ENCODE data around the gene ALS2.
"Not testable (repeated sequence)": the region's sequence is repeated elsewhere in the genome, so short reads cannot be mapped to it uniquely, and the experiment has no call there.

ALS2 gene

GRCh38 chr2:201807452-201807999 lies 26.8 kb upstream of the ALS2 start:
- Histone ChIP-seq H3K27ac (ENCODE audit: low read depth, low read length) (no peak overlapping the region), H3K9ac (ENCODE audit: low read length) (no peak overlapping the region), H3K4me1 (ENCODE audit: control insufficient read depth, insufficient read depth, low read length) (no peaks in the 10 kb centered on the region), H3K36me3 (ENCODE audit: control insufficient read depth, insufficient read depth, low read length) (no peaks in the 10 kb centered on the region), H3K27me3 (ENCODE audit: control insufficient read depth, insufficient read depth, low read length) (no peaks in the 10 kb centered on the region), H3K4me3 (ENCODE audit: low read length) (no peak overlapping the region)

GRCh38 chr2:201806442-201807170 lies 25.9 kb upstream of the ALS2 start, which contains the start of gene CDK15:
Gene CDK15 (plus strand): TSS chr2:201806537. CDS start chr2:201806665, 128 bp downstream.
- no peak within 1 kb of the TSS for H3K9ac ChIP-seq (ENCODE audit: low read length)
- H3K27me3 ChIP-seq (ENCODE audit: control insufficient read depth, insufficient read depth, low read length) = no peaks in the 10 kb centered on the region
- no peaks in the 10 kb centered on the region for H3K36me3 ChIP-seq (ENCODE audit: control insufficient read depth, insufficient read depth, low read length)
- no peak within 1 kb of the TSS for H3K4me3 ChIP-seq (ENCODE audit: low read length)
- peak within 1 kb of the TSS; percentile 15 for H3K27ac ChIP-seq (ENCODE audit: low read depth, low read length)
- H3K4me1 ChIP-seq (ENCODE audit: control insufficient read depth, insufficient read depth, low read length) = no peaks in the 10 kb centered on the region

- not testable (repeated sequence) for H3K27me3 ChIP-seq (ENCODE audit: control insufficient read depth, insufficient read depth, low read length); H3K4me1 ChIP-seq (ENCODE audit: control insufficient read depth, insufficient read depth, low read length); H3K36me3 ChIP-seq (ENCODE audit: control insufficient read depth, insufficient read depth, low read length); H3K9ac ChIP-seq (ENCODE audit: low read length); H3K27ac ChIP-seq (ENCODE audit: low read depth, low read length); H3K4me3 ChIP-seq (ENCODE audit: low read length)
Measured at GRCh38 chr2:201798914-201799285, 18.2 kb upstream of the ALS2 start.

GRCh38 chr2:201798252-201798913 lies 17.6 kb upstream of the ALS2 start:
- Histone ChIP-seq H3K4me3 (ENCODE audit: low read length) (no peak overlapping the region), H3K9ac (ENCODE audit: low read length) (no peak overlapping the region), H3K27ac (ENCODE audit: low read depth, low read length) (no peak overlapping the region), H3K36me3 (ENCODE audit: control insufficient read depth, insufficient read depth, low read length) (no peaks in the 10 kb centered on the region), H3K4me1 (ENCODE audit: control insufficient read depth, insufficient read depth, low read length) (no peaks in the 10 kb centered on the region), H3K27me3 (ENCODE audit: control insufficient read depth, insufficient read depth, low read length) (no peaks in the 10 kb centered on the region)

GRCh38 chr2:201797175-201797840 lies 16.6 kb upstream of the ALS2 start:
- Histone ChIP-seq H3K36me3 (ENCODE audit: control insufficient read depth, insufficient read depth, low read length) (no peaks in the 10 kb centered on the region), H3K27me3 (ENCODE audit: control insufficient read depth, insufficient read depth, low read length) (no peaks in the 10 kb centered on the region), H3K4me3 (ENCODE audit: low read length) (no peak overlapping the region), H3K27ac (ENCODE audit: low read depth, low read length) (no peak overlapping the region), H3K4me1 (ENCODE audit: control insufficient read depth, insufficient read depth, low read length) (no peaks in the 10 kb centered on the region), H3K9ac (ENCODE audit: low read length) (no peak overlapping the region)

GRCh38 chr2:201796478-201796865 lies 15.7 kb upstream of the ALS2 start:
- no peak overlapping the region for H3K27ac ChIP-seq (ENCODE audit: low read depth, low read length)
- H3K36me3 ChIP-seq (ENCODE audit: control insufficient read depth, insufficient read depth, low read length) = no peaks in the 10 kb centered on the region
- no peak overlapping the region for H3K9ac ChIP-seq (ENCODE audit: low read length)
- no peaks in the 10 kb centered on the region for H3K27me3 ChIP-seq (ENCODE audit: control insufficient read depth, insufficient read depth, low read length)
- H3K4me1 ChIP-seq (ENCODE audit: control insufficient read depth, insufficient read depth, low read length) = no peaks in the 10 kb centered on the region
- no peak overlapping the region for H3K4me3 ChIP-seq (ENCODE audit: low read length)

GRCh38 chr2:201795607-201796477 lies 15.1 kb upstream of the ALS2 start:
- Histone ChIP-seq H3K27me3 (ENCODE audit: control insufficient read depth, insufficient read depth, low read length) (no peaks in the 10 kb centered on the region), H3K9ac (ENCODE audit: low read length) (no peak overlapping the region), H3K36me3 (ENCODE audit: control insufficient read depth, insufficient read depth, low read length) (no peaks in the 10 kb centered on the region), H3K4me3 (ENCODE audit: low read length) (no peak overlapping the region), H3K27ac (ENCODE audit: low read depth, low read length) (no peak overlapping the region), H3K4me1 (ENCODE audit: control insufficient read depth, insufficient read depth, low read length) (no peaks in the 10 kb centered on the region)

- H3K9ac ChIP-seq (ENCODE audit: low read length) = no peak overlapping the region
- no peaks in the 10 kb centered on the region for H3K4me1 ChIP-seq (ENCODE audit: control insufficient read depth, insufficient read depth, low read length)
- H3K4me3 ChIP-seq (ENCODE audit: low read length) = no peak overlapping the region
- H3K27me3 ChIP-seq (ENCODE audit: control insufficient read depth, insufficient read depth, low read length) = no peaks in the 10 kb centered on the region
- no peaks in the 10 kb centered on the region for H3K36me3 ChIP-seq (ENCODE audit: control insufficient read depth, insufficient read depth, low read length)
- H3K27ac ChIP-seq (ENCODE audit: low read depth, low read length) = no peak overlapping the region
Measured at GRCh38 chr2:201794294-201794693, 13.6 kb upstream of the ALS2 start.

GRCh38 chr2:201793631-201794030 lies 12.9 kb upstream of the ALS2 start:
- Histone ChIP-seq H3K4me1 (ENCODE audit: control insufficient read depth, insufficient read depth, low read length) (no peaks in the 10 kb centered on the region), H3K27ac (ENCODE audit: low read depth, low read length) (no peak overlapping the region), H3K4me3 (ENCODE audit: low read length) (no peak overlapping the region), H3K36me3 (ENCODE audit: control insufficient read depth, insufficient read depth, low read length) (no peaks in the 10 kb centered on the region), H3K27me3 (ENCODE audit: control insufficient read depth, insufficient read depth, low read length) (no peaks in the 10 kb centered on the region), H3K9ac (ENCODE audit: low read length) (no peak overlapping the region)

GRCh38 chr2:201790989-201791388 lies 10.3 kb upstream of the ALS2 start:
- H3K4me3 ChIP-seq (ENCODE audit: low read length) = no peak overlapping the region
- H3K36me3 ChIP-seq (ENCODE audit: control insufficient read depth, insufficient read depth, low read length) = no peaks in the 10 kb centered on the region
- no peaks in the 10 kb centered on the region for H3K27me3 ChIP-seq (ENCODE audit: control insufficient read depth, insufficient read depth, low read length)
- no peak overlapping the region for H3K9ac ChIP-seq (ENCODE audit: low read length)
- H3K27ac ChIP-seq (ENCODE audit: low read depth, low read length) = no peak overlapping the region
- H3K4me1 ChIP-seq (ENCODE audit: control insufficient read depth, insufficient read depth, low read length) = no peaks in the 10 kb centered on the region

- H3K4me3 ChIP-seq (ENCODE audit: low read length) = no peak overlapping the region
- no peaks in the 10 kb centered on the region for H3K36me3 ChIP-seq (ENCODE audit: control insufficient read depth, insufficient read depth, low read length)
- H3K4me1 ChIP-seq (ENCODE audit: control insufficient read depth, insufficient read depth, low read length) = no peaks in the 10 kb centered on the region
- H3K27ac ChIP-seq (ENCODE audit: low read depth, low read length) = no peak overlapping the region
- H3K9ac ChIP-seq (ENCODE audit: low read length) = no peak overlapping the region
- H3K27me3 ChIP-seq (ENCODE audit: control insufficient read depth, insufficient read depth, low read length) = no peaks in the 10 kb centered on the region
Measured at GRCh38 chr2:201790291-201790690, 9.6 kb upstream of the ALS2 start.

- Histone ChIP-seq H3K27ac (ENCODE audit: low read depth, low read length) (no peak overlapping the region), H3K36me3 (ENCODE audit: control insufficient read depth, insufficient read depth, low read length) (no peaks in the 10 kb centered on the region), H3K9ac (ENCODE audit: low read length) (no peak overlapping the region), H3K4me3 (ENCODE audit: low read length) (no peak overlapping the region), H3K27me3 (ENCODE audit: control insufficient read depth, insufficient read depth, low read length) (no peaks in the 10 kb centered on the region), H3K4me1 (ENCODE audit: control insufficient read depth, insufficient read depth, low read length) (no peaks in the 10 kb centered on the region)
Measured at GRCh38 chr2:201789395-201789794, 8.7 kb upstream of the ALS2 start.

All from rectal smooth muscle tissue (tissue), 1 donor.